Ishikawa (cell line): ENCODE data around the gene SON.

Experiments
- EGR1 ChIP-seq: IDR thresholded peaks from 2 replicates; pipeline ENCODE4 v1.6.1; 2012
- TEAD4 ChIP-seq: IDR thresholded peaks from 2 replicates; pipeline ENCODE4 v1.6.1; 2012

- TF ChIP-seq TEAD4 (peak; percentile 90), EGR1 (peak; percentile 76)
These were observed at the start of gene SON for GRCh38 chr21:33542640-33543504.
